ENCODE data around the gene RARB.

RARB gene

GRCh38 chr3:25423780-25424588 is 4.1 kb upstream of the RARB start:
- no peak for DNase-seq

- DNase-seq: no peak
Measured at GRCh38 chr3:25424614-25425013, 3.4 kb upstream of the RARB start.

GRCh38 chr3:25426408-25426807 is 1.7 kb upstream of the RARB start:
- DNase-seq: no peak

GRCh38 chr3:25427155-25427554 is 908 bp upstream of the RARB start:
- no peak for DNase-seq

GRCh38 chr3:25427563-25427941 is 511 bp upstream of the RARB start:
- no peak for DNase-seq

GRCh38 chr3:25428789-25429335 is 799 bp downstream of the RARB start:
- DNase-seq: no peak

GRCh38 chr3:25429361-25430286 is 1.6 kb downstream of the RARB start:
- no peak for DNase-seq

GRCh38 chr3:25430287-25430934 is 2.3 kb downstream of the RARB start:
- no peak for DNase-seq

- DNase-seq: no peak
Measured at GRCh38 chr3:25430935-25431770, 3.1 kb downstream of the RARB start.

- no peak for DNase-seq
Measured at GRCh38 chr3:25432176-25432720, 4.2 kb downstream of the RARB start.

GRCh38 chr3:25433106-25433505 is 5.0 kb downstream of the RARB start:
- no peak for DNase-seq

GRCh38 chr3:25433868-25434267 is 5.8 kb downstream of the RARB start:
- no peak for DNase-seq

GRCh38 chr3:25437953-25438352 is 9.9 kb downstream of the RARB start:
- DNase-seq: no peak

- no peak for DNase-seq
Measured at GRCh38 chr3:25438791-25439555, 10.9 kb downstream of the RARB start.

GRCh38 chr3:25441234-25441856 is 13.3 kb downstream of the RARB start:
- no peak for DNase-seq

- peak; percentile 59 for DNase-seq
Measured at GRCh38 chr3:25442486-25442885, 14.4 kb downstream of the RARB start.

GRCh38 chr3:25444273-25444672 is 16.2 kb downstream of the RARB start:
- DNase-seq: no peak

- DNase-seq: no peak
Measured at GRCh38 chr3:25445731-25446130, 17.7 kb downstream of the RARB start.

- no peak for DNase-seq
Measured at GRCh38 chr3:25447285-25447684, 19.2 kb downstream of the RARB start.

- no peak for DNase-seq
Measured at GRCh38 chr3:25447925-25448324, 19.9 kb downstream of the RARB start.

Measured in COR-L47 (cell line).